GM19025 (cell line): ENCODE data around the gene CA10.

Experiments used
- ATAC-seq: cut with Tn5 transposase; IDR thresholded peaks from one replicate; pipeline ENCODE4 v1.9.1; 2021; ENCODE audit warnings: mild to moderate bottlenecking, low read depth, moderate library complexity; ENCODE audit not compliant: unreplicated experiment

The CA10 gene

DNA sequence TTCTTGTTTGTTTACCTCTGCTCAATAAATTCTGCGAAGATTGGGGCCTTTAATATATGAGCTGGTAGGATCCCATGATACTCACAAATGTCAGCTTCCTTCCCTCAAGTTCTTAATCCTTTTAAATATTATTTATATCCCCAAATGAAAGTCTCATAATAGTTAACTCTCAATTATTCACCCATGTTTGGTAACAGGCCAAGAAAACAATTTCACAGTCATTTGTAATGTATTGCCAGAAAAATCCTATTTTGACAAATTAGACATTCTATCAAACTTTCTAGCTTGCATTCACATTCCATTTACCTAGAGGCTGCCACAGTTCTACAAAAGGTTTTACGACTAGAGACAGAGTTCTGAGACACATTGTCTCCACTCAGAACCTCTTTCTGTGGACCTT is 457.0 kb downstream of the CA10 start:
- ATAC-seq = no peak

DNA sequence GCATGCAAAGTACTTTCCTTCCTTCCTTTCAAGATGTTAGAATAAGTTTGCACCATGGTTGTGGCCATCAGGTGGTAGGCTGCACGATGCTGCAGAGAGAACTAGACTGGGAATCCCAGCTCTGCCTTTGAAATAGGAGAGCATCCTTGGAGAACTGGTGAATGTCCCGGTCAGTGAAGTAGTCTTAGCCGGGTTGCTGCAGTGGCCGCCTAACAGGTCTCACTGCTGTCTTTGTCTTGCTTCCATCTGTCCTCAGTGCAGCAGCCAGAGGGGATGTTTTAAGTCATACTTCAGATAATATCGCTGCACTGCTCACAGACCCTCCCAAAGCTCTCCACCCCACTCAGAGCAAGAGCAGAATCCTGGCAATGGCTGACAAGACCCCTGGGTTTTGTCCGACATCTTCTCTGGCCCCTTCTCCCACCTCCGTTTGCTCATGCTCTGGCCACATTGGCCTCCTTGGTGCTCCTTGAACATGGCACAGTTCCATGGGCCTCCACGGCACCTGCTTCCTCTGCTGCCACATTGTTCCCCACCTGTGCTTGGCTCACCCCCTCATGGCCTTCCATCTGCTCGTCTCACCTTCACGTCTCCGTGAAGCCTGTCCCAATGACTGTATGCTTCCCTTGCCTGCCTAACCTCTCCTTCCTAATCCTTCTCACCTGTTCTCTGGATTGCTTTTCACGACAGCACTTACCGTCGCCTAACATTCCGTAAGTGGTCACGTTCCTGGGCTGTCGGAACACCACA is 458.3 kb downstream of the CA10 start:
- ATAC-seq = no peak

DNA sequence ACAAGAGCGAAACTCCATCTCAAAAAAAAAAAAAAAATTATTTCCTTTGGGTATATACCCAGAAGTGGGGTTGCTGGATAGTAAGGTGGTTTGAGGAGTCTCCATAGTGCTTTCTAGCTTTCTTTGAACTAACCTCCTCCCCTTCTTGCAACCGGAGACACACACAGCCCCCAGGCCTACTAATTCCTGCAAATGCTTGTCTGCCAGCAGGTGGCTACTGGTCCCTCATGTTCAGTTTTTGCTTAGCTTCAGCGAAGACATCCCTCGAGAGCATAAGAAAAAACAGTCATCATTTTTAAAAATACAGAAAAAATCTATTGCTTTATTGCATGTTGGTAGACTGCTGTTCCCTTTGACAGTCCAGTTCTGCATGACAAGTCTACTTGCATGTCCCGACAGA is 459.2 kb downstream of the CA10 start:
- no peak for ATAC-seq

DNA sequence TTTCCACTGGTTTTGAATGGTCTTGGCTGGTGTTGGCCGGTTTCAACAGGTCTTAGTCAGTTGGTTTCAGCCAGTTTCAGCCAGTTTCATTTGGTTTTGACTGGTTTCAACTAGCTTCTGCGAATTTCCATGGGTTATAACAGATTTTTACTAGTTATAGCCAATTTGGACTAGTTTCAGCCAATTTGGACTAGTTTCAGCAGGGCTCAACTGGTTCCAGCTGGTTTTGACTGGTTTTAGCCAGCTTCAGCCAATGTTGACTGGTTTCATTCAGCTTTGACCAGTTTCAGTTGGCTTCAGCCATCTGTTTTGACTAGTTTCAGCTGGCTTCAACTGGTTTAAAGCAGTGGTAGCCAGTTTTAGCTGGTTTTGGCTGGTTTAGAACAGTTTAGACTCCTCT is 465.6 kb downstream of the CA10 start:
- ATAC-seq = no peak

DNA sequence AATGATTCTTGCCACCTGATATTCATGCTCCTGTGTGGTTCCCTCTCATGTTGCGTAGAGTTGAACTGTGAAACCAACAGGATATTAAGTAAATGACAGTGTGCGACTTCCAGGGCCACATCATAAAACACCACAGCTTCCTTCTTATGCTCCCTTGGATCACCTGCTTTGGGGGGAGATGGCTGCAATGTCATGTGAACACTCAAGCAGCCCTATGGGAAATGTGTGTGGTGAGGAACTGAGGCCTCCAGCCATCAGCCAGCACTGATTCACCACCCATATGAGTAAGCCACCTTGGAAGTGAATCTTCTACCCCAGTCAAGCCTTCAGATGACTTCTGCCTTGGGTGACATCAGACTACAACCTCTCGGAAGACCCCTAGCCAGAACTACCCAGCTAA is 470.6 kb downstream of the CA10 start:
- no peak for ATAC-seq

DNA sequence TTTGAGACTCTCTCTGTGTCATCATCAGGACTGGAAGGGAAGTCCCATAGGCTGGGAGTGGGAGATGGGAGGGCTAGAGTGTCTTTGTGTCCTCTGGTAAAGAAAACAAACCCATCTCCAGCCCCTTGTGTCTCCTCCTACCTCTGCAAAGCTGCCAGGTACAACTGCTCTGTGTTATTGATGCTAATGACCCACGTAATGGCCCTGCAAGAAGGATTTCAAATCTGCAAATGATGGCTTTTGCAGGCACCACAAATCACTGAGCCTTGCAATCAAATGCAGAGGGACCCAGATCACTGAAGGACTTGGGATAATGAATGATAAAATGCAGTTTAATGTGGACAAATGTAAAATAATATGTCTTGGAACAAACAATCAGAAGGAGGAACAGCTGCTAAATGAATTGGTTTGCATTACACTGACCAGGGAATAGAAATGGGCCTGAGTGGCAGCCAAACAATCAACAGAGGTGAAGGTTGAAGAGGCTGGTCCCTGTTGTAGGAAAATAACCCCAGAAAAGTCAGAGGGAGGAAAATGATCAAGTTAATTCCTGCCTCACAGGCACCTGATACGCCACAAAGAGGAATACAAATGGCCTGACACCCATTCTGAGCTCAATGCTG is 473.1 kb downstream of the CA10 start:
- ATAC-seq = no peak

DNA sequence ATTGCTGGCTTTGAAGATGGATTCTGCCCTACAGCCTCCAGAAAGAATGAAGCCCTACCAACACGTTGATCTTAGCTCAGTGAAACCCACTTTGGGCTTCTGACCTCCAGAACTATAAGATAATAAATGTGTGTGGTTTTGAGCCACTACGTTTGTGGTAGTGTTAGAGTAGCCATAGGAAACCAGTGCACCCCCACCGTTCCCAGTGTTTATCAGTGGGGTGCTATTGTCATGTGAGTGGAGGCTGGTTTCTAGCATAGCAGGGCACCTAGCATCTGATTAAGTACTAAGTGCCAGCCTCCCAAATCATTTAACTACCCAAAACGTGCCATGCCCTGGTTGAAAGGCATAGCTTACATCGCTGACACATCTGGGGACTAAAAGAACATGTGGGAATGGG is 474.3 kb downstream of the CA10 start:
- no peak for ATAC-seq

DNA sequence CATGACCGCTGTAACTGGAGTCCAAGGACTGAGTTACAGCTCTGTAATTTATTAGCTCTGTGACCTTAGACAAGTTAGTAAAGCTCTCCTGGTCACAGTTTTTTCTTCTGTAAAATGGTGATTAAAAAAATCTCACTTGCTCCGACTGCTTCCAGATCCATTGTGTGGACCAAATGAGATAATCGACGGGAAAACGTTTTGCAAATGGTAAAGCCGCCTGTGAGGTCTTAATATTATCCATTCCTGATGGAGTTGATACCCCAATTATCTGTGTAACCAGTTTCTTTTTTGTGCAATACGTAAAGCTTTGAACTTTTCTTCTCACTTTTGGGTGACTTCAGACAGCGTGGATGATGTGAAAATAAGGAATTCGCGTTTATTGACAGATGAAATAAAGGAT is 475.2 kb downstream of the CA10 start:
- ATAC-seq = no peak

DNA sequence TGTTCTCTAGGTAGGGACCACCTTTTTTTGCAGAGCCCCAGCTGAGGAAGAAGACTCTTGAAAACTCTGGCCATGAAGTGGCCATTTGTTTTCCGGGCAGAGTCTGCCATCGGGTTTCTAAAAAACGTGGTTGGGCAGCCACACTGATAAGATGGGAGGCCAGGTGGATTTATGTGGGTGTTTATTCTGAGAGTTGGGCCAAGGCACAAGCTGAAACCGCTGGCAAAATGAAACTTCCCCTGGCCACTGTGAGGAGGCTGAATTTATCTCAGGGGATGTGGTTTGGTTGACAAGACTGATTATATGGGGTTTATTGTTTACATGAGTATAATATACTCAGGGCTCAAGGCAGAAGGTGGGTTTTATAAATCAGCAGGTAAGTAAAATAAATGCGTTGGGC is 476.4 kb downstream of the CA10 start:
- ATAC-seq = no peak

DNA sequence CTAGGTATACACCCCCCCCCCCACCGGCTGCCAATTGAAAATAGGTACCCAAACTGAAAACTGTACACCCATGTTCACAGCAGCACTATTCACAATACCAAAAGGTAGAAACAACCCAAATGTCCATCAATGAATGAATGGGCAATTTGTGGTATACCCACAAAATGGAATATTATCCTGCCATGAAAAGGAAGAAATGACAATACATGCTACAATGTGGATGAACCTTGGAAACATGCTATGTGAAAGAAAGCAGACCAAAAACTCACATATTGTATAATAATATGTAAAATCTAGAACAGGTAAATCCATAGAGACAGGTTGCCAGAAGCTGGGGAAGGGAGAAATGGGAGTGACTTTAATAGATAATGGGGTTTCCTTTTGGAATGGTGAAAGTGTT is 480.6 kb downstream of the CA10 start:
- no peak for ATAC-seq

DNA sequence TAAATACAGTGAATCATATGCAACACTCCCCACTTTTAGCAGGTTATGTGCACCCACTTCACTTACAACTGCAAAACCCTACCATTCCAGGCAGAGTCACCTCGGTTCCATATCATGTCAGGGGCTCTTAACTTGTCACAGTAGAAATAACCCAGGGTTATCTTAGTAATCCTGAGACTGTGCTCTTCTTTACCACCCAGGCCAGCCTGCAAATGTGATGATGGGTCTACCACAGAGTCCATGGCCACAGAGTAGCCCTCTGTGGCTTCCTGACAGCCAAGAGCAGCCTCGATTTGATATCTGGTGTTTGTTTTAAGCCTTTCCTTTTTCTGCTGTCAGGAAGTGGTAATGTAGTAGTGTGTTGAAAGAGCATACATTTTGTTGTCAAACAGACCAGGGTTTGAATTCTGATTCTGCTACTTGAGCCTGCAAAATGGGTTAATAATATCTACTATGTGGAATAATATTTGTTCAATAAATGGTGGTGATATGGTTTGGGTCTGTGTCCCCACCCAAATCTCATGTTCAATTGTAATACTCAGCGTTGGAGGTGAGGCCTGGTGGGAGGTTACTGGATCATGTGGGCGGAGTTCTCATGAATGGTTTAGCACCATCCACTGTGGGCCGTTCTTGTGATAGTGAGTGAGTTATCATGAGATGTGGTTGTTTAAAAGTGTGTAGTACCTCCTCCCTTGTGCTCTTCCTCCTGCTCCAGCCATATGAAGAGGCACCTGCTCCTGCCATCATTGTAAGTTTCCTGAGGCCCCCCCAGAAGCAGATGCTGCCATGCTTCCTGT is 481.6 kb downstream of the CA10 start:
- no peak for ATAC-seq

DNA sequence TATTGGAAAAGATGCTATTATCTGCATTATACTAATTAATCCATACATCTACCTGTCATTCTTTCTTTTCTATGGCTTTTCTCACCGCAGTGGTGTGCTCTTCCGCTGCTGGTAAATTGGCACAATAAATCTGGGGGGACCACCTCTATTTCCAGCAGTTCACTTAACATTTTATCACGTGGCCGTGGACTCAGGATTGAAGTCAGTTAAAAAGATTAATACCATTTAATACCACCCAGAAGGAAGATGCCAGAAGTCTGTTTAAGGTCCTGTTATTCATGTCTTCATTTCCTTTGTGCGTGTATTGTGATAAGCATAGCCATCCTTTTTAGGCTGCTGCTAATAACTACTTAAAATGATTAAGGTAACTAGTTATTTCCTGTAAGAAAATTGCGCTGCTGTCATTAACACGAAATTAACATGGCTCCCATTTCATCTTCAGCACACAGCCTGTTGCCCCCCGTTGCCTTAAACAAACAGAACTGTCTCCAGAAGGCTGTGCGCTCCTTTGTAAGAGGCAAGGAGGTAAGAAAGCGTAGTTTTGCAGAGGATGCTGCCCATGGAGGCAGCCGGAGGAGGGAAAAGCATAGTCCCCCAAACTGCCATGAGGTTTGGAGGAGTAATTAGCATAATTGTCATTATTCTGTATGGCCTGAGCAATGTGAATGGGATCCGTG is 483.8 kb downstream of the CA10 start:
- no peak for ATAC-seq

DNA sequence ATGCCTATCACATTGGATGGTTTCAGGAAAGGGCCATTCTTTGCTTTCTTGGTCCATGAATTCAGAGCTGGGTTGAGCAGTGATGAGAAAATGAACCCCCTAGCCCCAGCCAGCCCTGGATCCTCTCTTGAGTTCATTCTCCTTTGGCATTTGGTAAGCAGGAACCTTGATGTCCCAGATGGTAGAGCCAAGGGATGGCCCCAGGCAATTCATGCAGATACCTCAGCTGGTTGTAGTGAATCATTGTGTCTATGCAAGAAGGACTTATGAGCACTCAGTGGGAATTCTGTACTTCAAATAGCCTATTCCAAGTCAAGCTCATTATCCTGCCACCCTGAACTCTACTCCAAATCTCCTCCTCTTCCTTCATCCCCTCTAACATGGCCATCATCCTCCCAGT is 485.4 kb downstream of the CA10 start:
- no peak for ATAC-seq

DNA sequence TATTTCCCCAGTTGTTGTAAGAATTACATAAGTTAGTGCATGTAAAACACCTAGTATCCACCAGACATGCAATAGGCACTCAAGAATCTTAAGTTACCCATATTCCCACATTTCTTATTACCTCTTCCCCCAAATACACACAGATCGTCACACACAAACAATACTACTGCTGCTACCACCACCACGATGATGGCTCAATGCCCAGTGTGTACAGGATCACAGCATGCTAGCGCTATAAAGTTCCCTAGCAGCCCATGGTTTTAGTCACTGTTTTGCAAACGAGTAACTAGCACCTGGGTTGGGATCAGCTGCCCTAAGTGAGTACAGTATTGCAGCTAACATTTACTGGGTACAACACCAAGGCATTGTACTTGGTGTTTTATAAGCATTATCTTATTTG is 486.4 kb downstream of the CA10 start:
- ATAC-seq = no peak

DNA sequence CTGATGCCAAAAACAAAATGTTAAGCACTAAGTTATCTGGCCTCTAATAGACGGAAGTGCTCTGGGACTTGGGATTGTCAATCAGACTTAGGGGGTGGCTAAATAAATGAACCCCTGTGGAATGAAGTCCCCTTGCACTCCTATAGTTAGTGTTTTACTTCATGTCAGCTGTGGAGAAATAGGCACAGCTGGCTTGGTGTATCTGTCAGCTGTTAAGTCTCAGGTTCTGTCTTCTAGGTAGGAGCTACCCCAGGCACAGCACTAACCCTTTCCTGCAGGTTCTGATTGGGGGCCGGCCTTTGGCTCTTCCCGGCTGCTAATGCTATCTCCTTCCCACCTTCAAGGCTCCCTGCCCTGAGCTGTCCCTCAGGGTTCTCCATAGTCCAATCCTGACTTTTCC is 487.6 kb downstream of the CA10 start:
- ATAC-seq = no peak

DNA sequence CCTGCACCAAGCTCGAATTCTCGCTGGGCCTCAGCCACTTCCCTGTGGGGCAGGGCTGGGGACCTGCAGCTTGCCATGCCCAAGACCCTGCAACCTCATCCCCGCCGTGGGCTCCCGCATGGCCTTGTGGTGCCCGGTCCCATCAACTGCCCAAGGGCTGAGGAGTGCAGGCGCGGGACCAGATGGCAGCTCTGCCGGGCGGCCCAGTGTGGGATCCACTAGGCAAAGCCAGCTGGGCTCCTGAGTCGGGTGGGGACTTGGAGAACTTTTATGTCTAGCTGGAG is 489.6 kb downstream of the CA10 start:
- ATAC-seq = no peak

DNA sequence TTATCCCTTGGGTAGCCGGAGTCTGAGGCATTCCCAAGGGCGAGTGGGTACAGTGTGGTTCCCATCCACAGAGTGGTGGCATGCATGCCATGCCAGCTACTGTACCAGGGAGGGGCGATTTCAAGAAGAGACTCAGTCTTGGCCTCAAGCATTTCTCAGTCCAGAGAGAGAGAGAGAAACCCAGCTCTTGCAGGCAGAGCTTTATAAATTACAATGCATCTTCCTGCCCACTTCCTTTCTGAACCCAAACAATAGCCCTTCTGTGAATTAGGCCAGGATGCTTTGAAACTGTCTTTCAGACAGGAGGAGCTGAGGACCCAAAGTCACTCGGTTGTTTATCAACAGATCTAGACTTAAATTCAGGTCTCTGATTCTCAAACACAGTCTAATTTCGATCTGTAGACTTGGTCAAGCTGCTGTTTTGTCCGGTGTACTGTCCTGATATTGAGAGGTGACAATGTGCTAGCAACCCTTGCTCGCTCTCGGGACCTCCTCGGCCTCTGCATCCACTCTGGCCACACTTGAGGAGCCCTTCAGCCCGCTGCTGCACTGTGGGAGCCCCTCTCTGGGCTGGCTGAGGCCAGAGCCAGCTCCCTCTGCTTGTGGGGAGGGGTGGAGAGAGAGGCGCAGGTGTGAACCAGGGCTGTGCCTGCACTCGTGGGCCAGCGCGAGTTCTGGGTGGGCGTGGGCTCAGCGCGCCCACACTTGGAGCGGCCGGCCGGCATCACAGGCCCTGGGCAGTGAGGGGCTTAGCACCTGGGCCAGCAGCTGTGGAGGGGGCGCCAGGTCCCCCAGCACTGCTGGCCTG is 490.2 kb downstream of the CA10 start:
- ATAC-seq = no peak

DNA sequence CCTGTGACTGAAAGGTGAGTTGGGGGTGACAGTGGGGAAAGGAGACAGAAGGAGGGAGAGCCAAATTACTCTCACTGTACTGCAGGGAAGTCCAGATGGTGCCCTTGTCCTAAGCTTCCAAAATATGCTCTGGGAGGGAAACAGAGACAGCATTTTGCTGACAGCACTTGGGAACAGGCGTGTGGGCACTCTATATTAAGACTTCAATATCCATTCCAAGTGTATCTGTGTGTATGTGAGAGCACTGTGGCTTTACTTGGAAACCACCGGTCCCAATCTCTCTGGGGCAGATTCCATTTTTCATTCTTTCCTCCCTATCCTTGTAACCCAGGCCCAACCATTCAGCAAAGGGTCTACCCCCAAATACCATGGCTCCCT is 490.8 kb downstream of the CA10 start:
- no peak for ATAC-seq

DNA sequence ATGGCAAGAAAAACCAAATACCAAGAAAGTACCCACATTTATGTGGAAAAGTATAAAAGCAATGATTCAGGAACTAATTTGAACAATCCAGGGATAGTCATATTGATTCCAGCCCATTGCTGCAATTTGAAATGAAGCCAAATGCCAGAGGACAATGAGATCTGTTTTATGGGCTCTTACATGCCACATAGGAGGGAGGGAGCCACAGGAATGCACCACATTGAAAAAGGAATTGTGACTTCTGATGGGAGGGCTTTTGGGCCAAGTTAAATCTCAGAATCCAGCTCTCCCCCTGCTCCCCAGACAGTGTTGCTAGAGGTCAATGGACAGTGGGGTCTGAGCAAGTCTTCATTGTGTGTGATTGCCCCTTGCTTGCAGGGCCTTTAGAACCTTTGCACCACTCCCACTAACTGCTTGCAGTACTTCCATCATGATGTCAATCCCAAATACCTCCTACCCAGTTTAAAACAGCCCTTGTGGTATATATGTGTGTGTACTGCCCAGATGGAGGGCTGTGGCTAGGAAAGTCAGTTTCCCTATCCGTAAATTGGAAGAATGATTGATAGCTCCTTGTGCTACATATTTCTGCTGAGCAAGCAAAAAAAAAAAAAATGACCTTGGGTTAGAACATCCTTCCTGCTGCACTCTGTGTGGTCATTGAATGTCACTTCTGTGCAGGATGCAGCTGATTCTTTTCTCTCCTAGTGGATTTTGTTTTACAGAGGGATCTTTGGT is 491.4 kb downstream of the CA10 start:
- no peak for ATAC-seq
